Astrocyte of the hippocampus (primary cell): ENCODE data around the gene DAZ1.
"Not testable (repeated sequence)": the region's sequence is repeated elsewhere in the genome, so short reads cannot be mapped to it uniquely, and the experiment has no call there.

Source experiments
- DNase-seq: peaks from one replicate; pipeline ENCODE4 v3.0.0; 2011; ENCODE audit warnings: low read depth, low spot score

DAZ1 gene, protein sequence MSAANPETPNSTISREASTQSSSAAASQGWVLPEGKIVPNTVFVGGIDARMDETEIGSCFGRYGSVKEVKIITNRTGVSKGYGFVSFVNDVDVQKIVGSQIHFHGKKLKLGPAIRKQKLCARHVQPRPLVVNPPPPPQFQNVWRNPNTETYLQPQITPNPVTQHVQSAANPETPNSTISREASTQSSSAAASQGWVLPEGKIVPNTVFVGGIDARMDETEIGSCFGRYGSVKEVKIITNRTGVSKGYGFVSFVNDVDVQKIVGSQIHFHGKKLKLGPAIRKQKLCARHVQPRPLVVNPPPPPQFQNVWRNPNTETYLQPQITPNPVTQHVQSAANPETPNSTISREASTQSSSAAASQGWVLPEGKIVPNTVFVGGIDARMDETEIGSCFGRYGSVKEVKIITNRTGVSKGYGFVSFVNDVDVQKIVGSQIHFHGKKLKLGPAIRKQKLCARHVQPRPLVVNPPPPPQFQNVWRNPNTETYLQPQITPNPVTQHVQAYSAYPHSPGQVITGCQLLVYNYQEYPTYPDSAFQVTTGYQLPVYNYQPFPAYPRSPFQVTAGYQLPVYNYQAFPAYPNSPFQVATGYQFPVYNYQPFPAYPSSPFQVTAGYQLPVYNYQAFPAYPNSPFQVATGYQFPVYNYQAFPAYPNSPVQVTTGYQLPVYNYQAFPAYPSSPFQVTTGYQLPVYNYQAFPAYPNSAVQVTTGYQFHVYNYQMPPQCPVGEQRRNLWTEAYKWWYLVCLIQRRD

GRCh38 chrY:23198908-23199307, at the start of gene DAZ1:
Gene DAZ1, minus strand, starts transcription at chrY:23199008. Its CDS starts 208 bp downstream, at chrY:23198800.
- not testable (repeated sequence) for DNase-seq

- not testable (repeated sequence) for DNase-seq
Measured at GRCh38 chrY:23219233-23219632, 20.4 kb upstream of the DAZ1 start, which contains the start of gene DAZ2. Gene DAZ2, plus strand, starts transcription at chrY:23219533. Its CDS starts 208 bp downstream, at chrY:23219741.

DNA sequence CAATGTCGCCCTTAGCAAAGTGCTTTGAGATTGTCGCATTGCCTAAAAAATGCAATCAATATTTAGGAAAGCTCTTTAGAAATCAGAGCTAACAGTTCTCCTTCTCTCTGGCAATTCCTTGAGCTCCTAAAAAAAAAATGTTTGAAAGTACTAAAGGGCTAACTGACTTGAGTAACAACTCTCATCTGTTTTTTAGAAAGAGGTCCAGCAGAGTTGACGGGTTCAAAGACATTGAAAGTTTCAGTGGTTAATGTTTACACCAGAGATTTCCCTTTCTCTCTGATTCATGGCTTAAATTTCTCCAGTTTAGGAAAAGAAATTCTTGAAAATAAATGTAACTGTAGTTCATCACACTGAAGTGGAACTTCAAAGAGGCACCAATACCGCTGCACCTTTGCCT, 11.9 kb upstream of the DAZ1 start:
- DNase-seq, result not testable (repeated sequence)

DNA sequence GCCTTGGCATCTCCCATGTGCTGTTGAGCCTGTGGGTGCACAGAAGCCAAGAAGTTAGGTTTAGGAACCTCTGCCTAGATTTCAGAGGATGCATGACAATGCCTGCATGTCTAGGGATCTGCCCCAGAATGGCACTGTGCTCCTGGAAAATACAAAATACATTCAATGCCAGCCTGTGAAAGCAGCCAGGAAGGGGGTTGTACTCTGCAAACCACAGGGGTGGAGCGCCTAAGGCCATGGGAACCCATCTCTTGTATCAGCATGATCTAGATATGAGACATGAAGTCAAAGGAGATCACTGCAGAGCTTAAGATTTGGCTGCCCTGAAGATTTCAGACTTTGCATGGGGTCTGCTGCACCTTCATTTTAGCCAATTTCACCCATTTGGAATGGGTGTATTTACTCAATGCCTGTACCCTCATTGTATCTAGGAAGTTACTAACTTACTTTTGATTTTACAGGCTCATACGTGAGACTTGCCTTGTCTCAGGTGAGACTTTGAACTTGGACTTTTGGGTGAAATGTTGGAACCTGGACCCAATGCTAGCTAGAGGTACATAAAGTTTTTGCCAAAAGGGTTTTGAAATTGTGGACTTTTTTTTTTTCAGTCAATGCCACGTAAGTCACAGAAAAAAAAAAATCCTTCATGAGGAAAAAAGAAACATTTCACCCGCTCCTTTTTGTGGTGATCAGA, 11.1 kb upstream of the DAZ1 start:
- not testable (repeated sequence) for DNase-seq

- not testable (repeated sequence) for DNase-seq
Measured at GRCh38 chrY:23207455-23207854, 8.6 kb upstream of the DAZ1 start.
